ENCODE results near the gene TRUB1. TPM values are rescaled to one million over a fixed set of nuclear protein-coding genes. Genes with fewer than 3 reads are reported as not detected.

TRUB1 gene
- total and polyA plus RNA-seq, 2 donors (not counting 3 experiments of a cell fraction or from before 2014, with no cell fraction given), result 4.6 to 16.7 TPM

GRCh38 chr10:114995468-114996247, 57.7 kb downstream of the TRUB1 start:
- Histone ChIP-seq H3K4me3 (replicated peaks in 1 of 3; ENCODE audit: insufficient read depth in 1 of 3, low read depth in 1 of 3, low read length in 3 of 3) (no peak overlapping the region), H3K27ac (ENCODE audit: insufficient read depth, low read depth, low read length) (no peak overlapping the region), H3K9me3 (replicated peaks; ENCODE audit: control insufficient read depth, insufficient read depth, low read length) (no peaks in the 10 kb centered on the region), H3K4me2 (ENCODE audit: insufficient read depth, low read length) (no peak overlapping the region), H3K9ac (replicated peaks; ENCODE audit: extremely low read depth, insufficient read depth, low read length) (no peak overlapping the region), H3K36me3 (ENCODE audit: control insufficient read depth in 2 of 2, extremely low read depth in 1 of 2, insufficient read depth in 2 of 2, low read length in 2 of 2) (no peaks in the 10 kb centered on the region), H3K9me1 (replicated peaks; ENCODE audit: control insufficient read depth, extremely low read depth, insufficient read depth, low read length) (no peaks in the 10 kb centered on the region), H2AFZ (ENCODE audit: low read depth, low read length) (no peak overlapping the region), H3K27me3 (ENCODE audit: control insufficient read depth in 2 of 2, insufficient read depth in 2 of 2, low read length in 2 of 2) (no peaks in the 10 kb centered on the region), H3K4me1 (ENCODE audit: control insufficient read depth, extremely low read depth, insufficient read depth, low read length) (no peaks in the 10 kb centered on the region), H4K20me1 (replicated peaks; ENCODE audit: control insufficient read depth, extremely low read depth, insufficient read depth, low read length) (no peaks in the 10 kb centered on the region), H3K79me2 (ENCODE audit: control insufficient read depth, insufficient read depth, low read length) (no peaks in the 10 kb centered on the region)
- no peak for FAIRE-seq
- dilution Hi-C loops (cut with MboI; ENCODE audit: extremely low pct_ligation_motif_present, low sequenced_read_pairs) (no loop called here), intact Hi-C loops (cut with micrococcal nuclease) (no loop called here)
- CTCF ChIA-PET, result interaction anchor here (2.5 kb wide), 1 partner anchor 11 kb away, joined by 6 read pairs; no protein-coding TSS in a partner anchor
- BruUV-seq (replicated peaks), result no TSS peak
- no peak for DNase-seq (ENCODE audit: low read depth, low spot score)
- POLR2A ChIA-PET, result no interaction called here
- TF ChIP-seq POLR2A (IDR thresholded peaks at IDR 0.05; ENCODE audit: low read depth, low read length) (no peak), GATA2 (IDR thresholded peaks at IDR 0.05; ENCODE audit: insufficient read depth, insufficient read length, low read depth, low read length) (no peak), MYC (IDR thresholded peaks at IDR 0.05; ENCODE audit: low read depth, low read length) (no peak), CTCF (IDR thresholded peaks at IDR 0.05; ENCODE audit: extremely low read depth in 1 of 2, insufficient read depth in 1 of 2, low read depth in 1 of 2, low read length in 2 of 2) (no peak), JUN (IDR thresholded peaks at IDR 0.05; ENCODE audit: borderline replicate concordance, insufficient read depth, insufficient read length, low read depth) (no peak), POLR2AphosphoS5 (IDR thresholded peaks at IDR 0.05; ENCODE audit: insufficient read depth, low read depth, low read length) (no peak), EZH2 (IDR thresholded peaks at IDR 0.05; ENCODE audit: borderline replicate concordance, low read depth, low read length, severe bottlenecking) (no peak), MAX (IDR thresholded peaks at IDR 0.05; ENCODE audit: insufficient read depth, insufficient read length) (no peak), FOS (IDR thresholded peaks at IDR 0.05; ENCODE audit: borderline replicate concordance, insufficient read depth, low read length) (no peak)
